ENCODE data around the gene CLCA1.
"Not testable (repeated sequence)": the region's sequence is repeated elsewhere in the genome, so short reads cannot be mapped to it uniquely, and the experiment has no call there.

Gene CLCA1

DNA sequence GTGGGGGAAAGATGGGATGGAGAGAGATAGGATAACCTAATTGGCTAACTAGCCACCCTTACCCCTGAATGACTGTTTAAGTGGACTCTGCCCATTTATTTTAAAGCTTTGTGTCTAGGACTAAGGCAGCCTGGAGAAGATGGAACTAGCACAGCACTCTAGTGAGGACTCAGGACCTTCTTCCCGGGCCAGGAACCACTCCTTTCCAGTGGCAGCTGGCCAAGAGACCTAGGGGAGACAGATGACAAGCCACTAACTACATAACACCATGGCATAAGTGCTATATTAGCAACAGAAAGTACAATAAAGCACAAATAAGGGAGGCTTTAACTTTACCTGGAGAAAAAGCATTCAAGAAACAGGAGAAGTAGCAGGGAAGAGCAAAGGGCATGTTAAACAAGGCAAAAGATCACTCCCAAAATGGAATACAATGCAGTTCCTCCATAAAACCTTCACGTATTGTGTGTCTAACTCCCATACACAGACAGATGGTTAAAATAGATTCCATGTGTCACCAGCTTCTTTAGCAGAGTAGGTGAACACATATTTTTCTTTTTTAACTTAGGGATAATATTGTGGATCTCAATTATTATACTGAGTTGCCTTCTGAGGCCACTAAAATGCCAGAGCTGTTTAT lies 20.6 kb downstream of the CLCA1 start:
- TF ChIP-seq YY1 (IDR thresholded peaks at IDR 0.05; ENCODE audit: insufficient read depth, insufficient read length) (no peak), ZNF274 (IDR thresholded peaks at IDR 0.05; ENCODE audit: low read depth, low read length) (no peak), SUZ12 (IDR thresholded peaks at IDR 0.05; ENCODE audit: extremely low read depth, insufficient read depth, insufficient read length) (no peak)
- Histone ChIP-seq H3K9ac (ENCODE audit: insufficient read length, low read depth) (no peak overlapping the region), H3K4me1 (ENCODE audit: insufficient read depth, insufficient read length) (no peaks in the 10 kb centered on the region), H3K36me3 (ENCODE audit: insufficient read depth, insufficient read length, low read length) (no peaks in the 10 kb centered on the region), H3K9me3 (ENCODE audit: insufficient read depth, low read length) (no peaks in the 10 kb centered on the region), H3K4me3 (ENCODE audit: insufficient read length, low read depth) (no peak overlapping the region), H3K27me3 (ENCODE audit: insufficient read depth, insufficient read length) (no peaks in the 10 kb centered on the region)
- DNase-seq (ENCODE audit: low read depth, low spot score): no peak

GRCh38 chr1:86491171-86491950 lies 22.6 kb downstream of the CLCA1 start:
- H3K36me3 ChIP-seq (ENCODE audit: insufficient read depth, insufficient read length, low read length): no peaks in the 10 kb centered on the region
- no peak overlapping the region for H3K9ac ChIP-seq (ENCODE audit: insufficient read length, low read depth)
- H3K27me3 ChIP-seq (ENCODE audit: insufficient read depth, insufficient read length): no peaks in the 10 kb centered on the region
- TF ChIP-seq SUZ12 (IDR thresholded peaks at IDR 0.05; ENCODE audit: extremely low read depth, insufficient read depth, insufficient read length): no peak
- H3K9me3 ChIP-seq (ENCODE audit: insufficient read depth, low read length): no peaks in the 10 kb centered on the region
- no peak for DNase-seq (ENCODE audit: low read depth, low spot score)
- no peaks in the 10 kb centered on the region for H3K4me1 ChIP-seq (ENCODE audit: insufficient read depth, insufficient read length)
- H3K4me3 ChIP-seq (ENCODE audit: insufficient read length, low read depth): no peak overlapping the region

DNA sequence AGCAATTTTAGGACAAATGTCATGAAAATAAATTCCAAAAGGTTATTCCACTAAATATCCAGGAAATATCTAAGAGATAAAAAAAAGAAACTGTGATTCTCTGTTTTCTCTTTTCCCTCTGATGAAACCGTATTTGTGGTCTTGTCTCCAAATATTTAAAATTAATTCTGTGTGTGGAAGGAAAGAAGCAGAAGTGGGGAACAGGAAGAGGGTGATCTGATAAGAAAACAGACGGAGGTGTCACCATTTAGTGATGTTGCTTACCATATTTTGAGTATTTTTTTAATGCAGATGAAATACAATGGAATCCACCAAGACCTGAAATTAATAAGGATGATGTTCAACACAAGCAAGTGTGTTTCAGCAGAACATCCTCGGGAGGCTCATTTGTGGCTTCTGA lies 29.6 kb downstream of the CLCA1 start:
- DNase-seq (ENCODE audit: low read depth, low spot score): no peak
- Histone ChIP-seq H3K9ac (ENCODE audit: insufficient read length, low read depth) (no peak overlapping the region), H3K4me1 (ENCODE audit: insufficient read depth, insufficient read length) (peaks cover 1% of the 10 kb centered on the region), H3K27me3 (ENCODE audit: insufficient read depth, insufficient read length) (no peaks in the 10 kb centered on the region), H3K36me3 (ENCODE audit: insufficient read depth, insufficient read length, low read length) (no peaks in the 10 kb centered on the region), H3K9me3 (ENCODE audit: insufficient read depth, low read length) (peaks cover 19% of the 10 kb centered on the region), H3K4me3 (ENCODE audit: insufficient read length, low read depth) (no peak overlapping the region)
- TF ChIP-seq SUZ12 (IDR thresholded peaks at IDR 0.05; ENCODE audit: extremely low read depth, insufficient read depth, insufficient read length): no peak
- no peak for TF ChIP-seq ZNF274 (IDR thresholded peaks at IDR 0.05; ENCODE audit: low read depth, low read length)
- no peak for TF ChIP-seq YY1 (IDR thresholded peaks at IDR 0.05; ENCODE audit: insufficient read depth, insufficient read length)

- Histone ChIP-seq H3K9ac (ENCODE audit: insufficient read length, low read depth) (no peak overlapping the region), H3K36me3 (ENCODE audit: insufficient read depth, insufficient read length, low read length) (no peaks in the 10 kb centered on the region), H3K4me1 (ENCODE audit: insufficient read depth, insufficient read length) (peaks cover 7% of the 10 kb centered on the region), H3K27me3 (ENCODE audit: insufficient read depth, insufficient read length) (no peaks in the 10 kb centered on the region), H3K4me3 (ENCODE audit: insufficient read length, low read depth) (no peak overlapping the region), H3K9me3 (ENCODE audit: insufficient read depth, low read length) (peaks cover 19% of the 10 kb centered on the region)
- DNase-seq (ENCODE audit: low read depth, low spot score): no peak
- TF ChIP-seq YY1 (IDR thresholded peaks at IDR 0.05; ENCODE audit: insufficient read depth, insufficient read length): no peak
- TF ChIP-seq SUZ12 (IDR thresholded peaks at IDR 0.05; ENCODE audit: extremely low read depth, insufficient read depth, insufficient read length): no peak
- no peak for TF ChIP-seq ZNF274 (IDR thresholded peaks at IDR 0.05; ENCODE audit: low read depth, low read length)
These were observed 31.4 kb downstream of the CLCA1 start for GRCh38 chr1:86499987-86500593.

DNA sequence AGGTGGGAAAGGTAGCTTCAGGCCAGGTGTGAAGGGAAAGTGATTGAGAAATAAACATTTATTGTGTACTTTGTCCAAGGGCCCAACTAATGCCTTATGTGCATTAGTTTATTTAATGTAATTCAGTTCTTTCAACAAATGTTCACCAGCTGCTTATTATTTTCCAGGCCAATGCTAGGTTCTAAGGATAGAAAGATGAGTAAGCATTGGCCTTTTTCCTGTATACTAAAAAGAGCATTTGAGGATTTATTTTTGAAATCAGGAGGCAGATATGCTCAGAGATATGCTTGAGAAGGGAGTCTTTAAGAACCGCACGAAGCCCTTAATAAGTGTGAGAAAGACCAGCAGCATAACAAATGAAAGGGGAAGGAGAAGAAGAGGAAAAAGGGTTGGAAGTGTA lies 32.0 kb downstream of the CLCA1 start:
- H3K4me3 ChIP-seq (ENCODE audit: insufficient read length, low read depth): no peak overlapping the region
- DNase-seq (ENCODE audit: low read depth, low spot score): no peak
- H3K36me3 ChIP-seq (ENCODE audit: insufficient read depth, insufficient read length, low read length): no peaks in the 10 kb centered on the region
- peaks cover 19% of the 10 kb centered on the region for H3K9me3 ChIP-seq (ENCODE audit: insufficient read depth, low read length)
- H3K27me3 ChIP-seq (ENCODE audit: insufficient read depth, insufficient read length): no peaks in the 10 kb centered on the region
- H3K9ac ChIP-seq (ENCODE audit: insufficient read length, low read depth): no peak overlapping the region
- peaks cover 7% of the 10 kb centered on the region for H3K4me1 ChIP-seq (ENCODE audit: insufficient read depth, insufficient read length)
- TF ChIP-seq SUZ12 (IDR thresholded peaks at IDR 0.05; ENCODE audit: extremely low read depth, insufficient read depth, insufficient read length) (no peak), YY1 (IDR thresholded peaks at IDR 0.05; ENCODE audit: insufficient read depth, insufficient read length) (no peak), ZNF274 (IDR thresholded peaks at IDR 0.05; ENCODE audit: low read depth, low read length) (no peak)

GRCh38 chr1:86502125-86502646 lies 33.5 kb downstream of the CLCA1 start:
- not testable (repeated sequence) for H3K9ac ChIP-seq (ENCODE audit: insufficient read length, low read depth); H3K27me3 ChIP-seq (ENCODE audit: insufficient read depth, insufficient read length); H3K4me3 ChIP-seq (ENCODE audit: insufficient read length, low read depth); H3K4me1 ChIP-seq (ENCODE audit: insufficient read depth, insufficient read length); H3K36me3 ChIP-seq (ENCODE audit: insufficient read depth, insufficient read length, low read length); DNase-seq (ENCODE audit: low read depth, low spot score)
- H3K9me3 ChIP-seq (ENCODE audit: insufficient read depth, low read length): peaks cover 19% of the 10 kb centered on the region

- TF ChIP-seq ZNF274 (IDR thresholded peaks at IDR 0.05; ENCODE audit: low read depth, low read length) (no peak), SUZ12 (IDR thresholded peaks at IDR 0.05; ENCODE audit: extremely low read depth, insufficient read depth, insufficient read length) (no peak), YY1 (IDR thresholded peaks at IDR 0.05; ENCODE audit: insufficient read depth, insufficient read length) (no peak)
- no peaks in the 10 kb centered on the region for H3K27me3 ChIP-seq (ENCODE audit: insufficient read depth, insufficient read length)
- no peak overlapping the region for H3K9ac ChIP-seq (ENCODE audit: insufficient read length, low read depth)
- peaks cover 19% of the 10 kb centered on the region for H3K9me3 ChIP-seq (ENCODE audit: insufficient read depth, low read length)
- peaks cover 7% of the 10 kb centered on the region for H3K4me1 ChIP-seq (ENCODE audit: insufficient read depth, insufficient read length)
- no peak overlapping the region for H3K4me3 ChIP-seq (ENCODE audit: insufficient read length, low read depth)
- DNase-seq (ENCODE audit: low read depth, low spot score): peak; percentile 83
- H3K36me3 ChIP-seq (ENCODE audit: insufficient read depth, insufficient read length, low read length): no peaks in the 10 kb centered on the region
These were observed 34.1 kb downstream of the CLCA1 start for GRCh38 chr1:86502721-86503405.

Data from NT2/D1 (cell line).